GM19455 (cell line): ENCODE data around the gene DAGLA.

Source experiments
- ATAC-seq: cut with Tn5 transposase; IDR thresholded peaks from one replicate; pipeline ENCODE4 v1.9.1; 2021; ENCODE audit not compliant: unreplicated experiment

DAGLA gene

DNA sequence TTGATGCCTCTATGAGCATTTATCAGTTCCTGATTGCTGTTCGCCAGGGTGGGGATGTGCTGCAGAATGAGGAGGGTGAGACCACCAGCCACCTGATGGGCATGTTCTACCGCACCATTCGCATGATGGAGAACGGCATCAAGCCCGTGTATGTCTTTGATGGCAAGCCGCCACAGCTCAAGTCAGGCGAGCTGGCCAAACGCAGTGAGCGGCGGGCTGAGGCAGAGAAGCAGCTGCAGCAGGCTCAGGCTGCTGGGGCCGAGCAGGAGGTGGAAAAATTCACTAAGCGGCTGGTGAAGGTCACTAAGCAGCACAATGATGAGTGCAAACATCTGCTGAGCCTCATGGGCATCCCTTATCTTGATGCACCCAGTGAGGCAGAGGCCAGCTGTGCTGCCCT lies 115.3 kb downstream of the DAGLA start:
- ATAC-seq, result no peak

DNA sequence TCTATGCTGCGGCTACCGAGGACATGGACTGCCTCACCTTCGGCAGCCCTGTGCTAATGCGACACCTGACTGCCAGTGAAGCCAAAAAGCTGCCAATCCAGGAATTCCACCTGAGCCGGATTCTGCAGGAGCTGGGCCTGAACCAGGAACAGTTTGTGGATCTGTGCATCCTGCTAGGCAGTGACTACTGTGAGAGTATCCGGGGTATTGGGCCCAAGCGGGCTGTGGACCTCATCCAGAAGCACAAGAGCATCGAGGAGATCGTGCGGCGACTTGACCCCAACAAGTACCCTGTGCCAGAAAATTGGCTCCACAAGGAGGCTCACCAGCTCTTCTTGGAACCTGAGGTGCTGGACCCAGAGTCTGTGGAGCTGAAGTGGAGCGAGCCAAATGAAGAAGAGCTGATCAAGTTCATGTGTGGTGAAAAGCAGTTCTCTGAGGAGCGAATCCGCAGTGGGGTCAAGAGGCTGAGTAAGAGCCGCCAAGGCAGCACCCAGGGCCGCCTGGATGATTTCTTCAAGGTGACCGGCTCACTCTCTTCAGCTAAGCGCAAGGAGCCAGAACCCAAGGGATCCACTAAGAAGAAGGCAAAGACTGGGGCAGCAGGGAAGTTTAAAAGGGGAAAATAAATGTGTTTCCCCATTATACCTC lies 115.8 kb downstream of the DAGLA start:
- ATAC-seq, result no peak
